K562 (cell line): ENCODE measurements around the gene RNF180. TPM values are rescaled to one million over a fixed set of nuclear protein-coding genes. Genes with fewer than 3 reads are reported as not detected.

ENCODE experiments used
- ATAC-seq: fragments of 200-7000 bp; cut with Tn5 transposase; 3 replicates; pipeline ENCODE4 v1.9.1; 2020; ENCODE audit warnings: moderate library complexity
- BruUV-seq: library from RNA; stranded (reverse); fragments of 400-500 nt; replicated peaks from 2 replicates; lab custom pipeline; 2021; lab: Mats Ljungman, UMichigan
- CTCF ChIA-PET: fragments of 300-600 bp; formaldehyde crosslinking; extraction: SDS; loops from one replicate; lab custom pipeline; 2021; ENCODE audit warnings: low intra/inter-chr PET ratio; lab: Yijun Ruan, JAX
- POLR2A ChIA-PET: fragments of 300-600, 350-650 bp; sonication (Branson Sonifier 250); formaldehyde crosslinking; extraction: SDS; loops from one replicate; lab custom pipeline; 2021; ENCODE audit warnings: antibody characterized with exemption, inconsistent platforms; lab: Yijun Ruan, JAX
- DNase-seq, 4 experiments: peaks; one replicate each; pipeline versions ENCODE4 v3.0.0 to v3.0.0-alpha.2; 2011 to 2018; ENCODE audit warnings: low spot score in 3 of 4, mixed read lengths in 3 of 4; ENCODE audit errors: extremely low read depth in 1 of 4
- FAIRE-seq: peaks from 2 replicates; lab custom pipeline; 2011; peaks lifted over from hg19 to GRCh38; lab: Jason Lieb, UNC
- H2AFZ ChIP-seq: 2 replicates; pipeline ENCODE4 v1.6.0; 2011; ENCODE audit warnings: low read depth, low read length, control low read depth, inconsistent platforms
- H3K27ac ChIP-seq: fragments of 200-600 bp; 3 replicates; pipeline ENCODE4 v1.8.0; 2011; ENCODE audit warnings: low read depth, mild to moderate bottlenecking, control low read depth, inconsistent platforms, low read length, moderate library complexity, mixed read lengths; ENCODE audit errors: extremely low read depth
- H3K27me3 ChIP-seq, 2 experiments: fragments of 300-600 bp in 1 of 2; 2 replicates in 1 of 2; 3 replicates in 1 of 2; pipeline versions ENCODE4 v1.6.0 to v1.8.0; 2011; ENCODE audit warnings: inconsistent platforms in 2 of 2, low read length in 2 of 2, mild to moderate bottlenecking in 1 of 2, mixed read lengths in 1 of 2, moderate library complexity in 1 of 2; ENCODE audit not compliant: control insufficient read depth in 2 of 2, insufficient read depth in 2 of 2
- H3K36me3 ChIP-seq: fragments of 300-600 bp; 3 replicates; pipeline ENCODE4 v1.8.0; 2011; ENCODE audit warnings: mild to moderate bottlenecking, low read length, inconsistent platforms; ENCODE audit not compliant: control insufficient read depth, insufficient read depth
- H3K4me1 ChIP-seq, 2 experiments: fragments of 200-600 bp in 1 of 2; replicated peaks in 1 of 2; 2 replicates in 1 of 2; 3 replicates in 1 of 2; pipeline versions ENCODE4 v1.5.1 to v1.8.0; 2011; ENCODE audit warnings: inconsistent platforms in 2 of 2, low read length in 2 of 2, mild to moderate bottlenecking in 1 of 2, mixed read lengths in 1 of 2, moderate library complexity in 1 of 2; ENCODE audit not compliant: control insufficient read depth in 2 of 2, insufficient read depth in 2 of 2
- H3K4me2 ChIP-seq: 2 replicates; pipeline ENCODE4 v1.6.1; 2011; ENCODE audit warnings: low read length, control low read depth, inconsistent platforms, mixed read lengths; ENCODE audit not compliant: insufficient read depth
- H3K4me3 ChIP-seq: fragments of 200-600 bp; sonication (generic), shearing (Covaris generic); 2 replicates; pipeline ENCODE4 v1.5.1; 2016; ENCODE audit warnings: control low read depth, inconsistent platforms
- H3K79me2 ChIP-seq: fragments of 200-600 bp; 3 replicates; pipeline ENCODE4 v1.8.0; 2011; ENCODE audit warnings: low read length, inconsistent platforms; ENCODE audit not compliant: control insufficient read depth, insufficient read depth
- H3K9ac ChIP-seq, 2 experiments: 2 replicates each; pipeline versions ENCODE4 v1.6.0 to v1.6.1; 2011; ENCODE audit warnings: low read depth in 2 of 2, low read length in 2 of 2, control low read depth in 1 of 2, inconsistent platforms in 1 of 2, mild to moderate bottlenecking in 1 of 2, mixed read lengths in 1 of 2; ENCODE audit not compliant: insufficient read depth in 1 of 2
- H3K9me1 ChIP-seq: one replicate; pipeline ENCODE4 v1.6.0; 2011; ENCODE audit warnings: inconsistent platforms, mild to moderate bottlenecking, low read length, moderate library complexity; ENCODE audit not compliant: control insufficient read depth, insufficient read depth
- H3K9me3 ChIP-seq: replicated peaks from 2 replicates; pipeline ENCODE4 v1.5.1; 2011; ENCODE audit warnings: low read depth, low read length, inconsistent platforms; ENCODE audit not compliant: control insufficient read depth, insufficient read depth
- H4K20me1 ChIP-seq: replicated peaks from 2 replicates; pipeline ENCODE4 v1.6.1; 2011; ENCODE audit warnings: low read length, inconsistent platforms, mixed read lengths; ENCODE audit not compliant: control insufficient read depth, insufficient read depth
- ATF6 ChIP-seq: sonication (generic); formaldehyde crosslinking; IDR thresholded peaks from 2 replicates; pipeline ENCODE4 v1.4.0; 2020; ENCODE audit warnings: mild to moderate bottlenecking, missing genetic modification reagents
- ATF7 ChIP-seq: fragments of 450-650 bp; IDR thresholded peaks from 2 replicates; pipeline ENCODE4 v1.7.1; 2014; ENCODE audit warnings: mild to moderate bottlenecking, moderate library complexity
- CSDE1 ChIP-seq, 2 experiments: fragments of 450-650 bp; IDR thresholded peaks; 2 replicates each; pipeline ENCODE4 v1.6.1; 2016; ENCODE audit warnings: mild to moderate bottlenecking in 1 of 2
- EP300 ChIP-seq: IDR thresholded peaks from 2 replicates; pipeline ENCODE4 v1.6.1; 2012; ENCODE audit warnings: low read length, improper control_type of control experiment
- ESRRB ChIP-seq: fragments of 250-450 bp; sonication (Bioruptor Pico); IDR thresholded peaks from 2 replicates; pipeline ENCODE4 v1.5.0; 2020; ENCODE audit warnings: mild to moderate bottlenecking, moderate library complexity, borderline replicate concordance
- HMGN3 ChIP-seq: IDR thresholded peaks from 2 replicates; pipeline ENCODE4 v1.6.1; 2011; ENCODE audit warnings: borderline replicate concordance, low read depth, mild to moderate bottlenecking, mixed read lengths, low read length; ENCODE audit not compliant: insufficient read length; ENCODE audit errors: extremely low read depth
- MED1 ChIP-seq: sonication (generic); formaldehyde crosslinking; IDR thresholded peaks from 2 replicates; pipeline ENCODE4 v1.8.1; 2023; ENCODE audit warnings: missing genetic modification reagents, borderline replicate concordance
- PATZ1 ChIP-seq: fragments of 250-450 bp; sonication (Bioruptor Pico); IDR thresholded peaks from 2 replicates; pipeline ENCODE4 v1.5.0; 2020; ENCODE audit warnings: mild to moderate bottlenecking, borderline replicate concordance
- POLR2AphosphoS5 ChIP-seq: IDR thresholded peaks from 2 replicates; pipeline ENCODE4 v1.6.1; 2011; ENCODE audit warnings: mild to moderate bottlenecking, low read depth, low read length, moderate library complexity; ENCODE audit not compliant: control insufficient read depth, insufficient read depth
- STAG1 ChIP-seq: sonication (generic); formaldehyde crosslinking; IDR thresholded peaks from 2 replicates; pipeline ENCODE4 v1.5.0; 2020; ENCODE audit warnings: missing genetic modification reagents, borderline replicate concordance
- ZNF253 ChIP-seq: fragments of 250-450 bp; sonication (Bioruptor Pico); conservative IDR thresholded peaks from 2 replicates; pipeline ENCODE4 v1.6.1; 2021; ENCODE audit warnings: mild to moderate bottlenecking
- ZNF41 ChIP-seq: fragments of 250-450 bp; sonication (Bioruptor Pico); conservative IDR thresholded peaks from 2 replicates; pipeline ENCODE4 v1.4.0; 2020; ENCODE audit warnings: mild to moderate bottlenecking
- WGBS: fragments of 100-300 bp; shearing (Covaris generic); methylation state at CpG from one replicate; pipeline ENCODE4 v1.1.6; 2016; ENCODE audit warnings: low coverage, mixed read lengths; ENCODE audit not compliant: insufficient coverage; ENCODE audit errors: missing lambda C conversion rate; 5-methylcytosine and 5-hydroxymethylcytosine counted together
- in situ Hi-C: fragments of 300-500 bp; cut with MboI; formaldehyde crosslinking; loops from 4 replicates; pipeline ENCODE4 v1.15.0; 2018; ENCODE audit warnings: inconsistent platforms, mixed read lengths
- intact Hi-C: fragments of 100-400 bp; cut with micrococcal nuclease; formaldehyde crosslinking; loops from 2 replicates; pipeline ENCODE4 v1.14.2; 2022
- polyA plus RNA-seq, 8 experiments: library from polyadenylated mRNA; depleted of rRNA in 4 of 8; stranded (reverse) in 5 of 8; unstranded in 3 of 8; fragments of >200 nt; fragmentation: Nextera tagmentation in 2 of 8; fragmentation: Illumina TruSeq in 1 of 8; extraction: Ambion mirVana in 2 of 8; extraction: Trizol in 1 of 8; gene quantifications; 2 replicates each; pipeline versions ENCODE4 v1.2.1 to v1.2.3, GENCODE V29; 2011 to 2014; ENCODE audit warnings: inconsistent platforms in 1 of 8, missing spikeins in 1 of 8
- total RNA-seq, 7 experiments: library from RNA; depleted of rRNA in 6 of 7; stranded (reverse); fragments of >200 nt in 6 of 7; fragmentation: Illumina TruSeq in 2 of 7; extraction: Trizol in 2 of 7; gene quantifications; 2 replicates each; pipeline versions ENCODE4 v1.2.1 to v1.2.3, GENCODE V29; 2011 to 2021; ENCODE audit warnings: low replicate concordance in 1 of 7

Gene RNF180
- total and polyA plus RNA-seq, 9 of the 15 experiments (the other 6 are each of a cell fraction or from before 2014, with no cell fraction given): 0.05 TPM; not detected in 8

GRCh38 chr5:64209353-64209752 is 43.7 kb downstream of the RNF180 start (continued):
- TF ChIP-seq POLR2AphosphoS5 (no peak), ZNF41 (CRISPR knock-in tag) (no peak), EP300 (no peak)

- Histone ChIP-seq H3K36me3 (no peaks in the 10 kb centered on the region), H4K20me1 (no peaks in the 10 kb centered on the region), H3K4me1 (no peaks in the 10 kb centered on the region), H3K79me2 (no peaks in the 10 kb centered on the region), H3K9ac (no peak overlapping the region), H3K4me3 (no peak overlapping the region), H3K27ac (no peak overlapping the region), H3K4me2 (no peak overlapping the region), H3K9me1 (no peaks in the 10 kb centered on the region), H3K9me3 (no peaks in the 10 kb centered on the region), H3K27me3 (no peaks in the 10 kb centered on the region), H2AFZ (no peak overlapping the region)
- no peak for ATAC-seq
- DNase-seq: no peak
- BruUV-seq: no TSS peak
- no peak for TF ChIP-seq CSDE1 (IDR thresholded peaks at IDR 0.05)
- POLR2A ChIA-PET: interaction anchor here (0.8 kb wide), 1 partner anchor 1007 kb away, joined by 5 read pairs; no protein-coding TSS in a partner anchor
- no peak for FAIRE-seq
- CTCF ChIA-PET: no interaction called here
- in situ Hi-C loops (no loop called here), intact Hi-C loops (no loop called here)
Observed at GRCh38 chr5:64210866-64211265, 45.2 kb downstream of the RNF180 start.

GRCh38 chr5:64213011-64213410 is 47.4 kb downstream of the RNF180 start:
- Histone ChIP-seq H3K27me3 (no peaks in the 10 kb centered on the region), H4K20me1 (no peaks in the 10 kb centered on the region), H3K27ac (no peak overlapping the region), H3K79me2 (no peaks in the 10 kb centered on the region), H3K9me1 (no peaks in the 10 kb centered on the region), H3K4me3 (no peak overlapping the region), H3K9ac (no peak overlapping the region), H2AFZ (no peak overlapping the region), H3K4me2 (no peak overlapping the region), H3K36me3 (no peaks in the 10 kb centered on the region), H3K4me1 (no peaks in the 10 kb centered on the region), H3K9me3 (no peaks in the 10 kb centered on the region)
- in situ Hi-C loops: no loop called here
- POLR2A ChIA-PET: no interaction called here
- CTCF ChIA-PET: no interaction called here
- DNase-seq: no peak
- intact Hi-C loops: no loop called here
- BruUV-seq: no TSS peak
- WGBS: 0% methylated on average over 2 of the region's 2 CpGs
- no peak for FAIRE-seq
- no peak for ATAC-seq
- TF ChIP-seq MED1 (CRISPR knock-in tag) (no peak), ATF7 (no peak), HMGN3 (no peak), ESRRB (CRISPR knock-in tag) (no peak), ZNF253 (CRISPR knock-in tag) (no peak), PATZ1 (CRISPR knock-in tag) (no peak), STAG1 (CRISPR knock-in tag) (no peak), ATF6 (CRISPR knock-in tag) (no peak)
